HG02588 (cell line): ENCODE data around the gene HECW1.

ENCODE experiments used
- ATAC-seq: cut with Tn5 transposase; IDR thresholded peaks from one replicate; pipeline ENCODE4 v1.9.1; 2021; ENCODE audit warnings: mild to moderate bottlenecking, moderate library complexity; ENCODE audit not compliant: unreplicated experiment

Gene HECW1

DNA sequence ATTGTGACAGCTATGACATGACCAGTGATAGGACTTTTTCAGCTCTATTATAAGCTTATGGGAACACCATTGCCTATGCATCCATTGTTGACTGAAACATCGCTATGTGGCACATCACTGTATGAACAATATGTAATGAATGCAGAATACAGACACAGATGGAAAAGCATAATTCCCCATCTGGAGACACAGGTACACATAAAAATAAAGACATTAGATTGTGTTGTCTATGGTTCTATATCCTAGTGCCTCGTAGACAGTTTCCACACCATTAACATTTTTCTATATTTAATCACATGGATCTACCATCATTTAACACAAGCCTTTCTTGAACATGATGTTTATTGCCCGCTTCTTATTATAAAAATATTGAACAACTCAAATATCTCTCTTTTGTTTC, 374.2 kb downstream of the HECW1 start:
- no peak for ATAC-seq

DNA sequence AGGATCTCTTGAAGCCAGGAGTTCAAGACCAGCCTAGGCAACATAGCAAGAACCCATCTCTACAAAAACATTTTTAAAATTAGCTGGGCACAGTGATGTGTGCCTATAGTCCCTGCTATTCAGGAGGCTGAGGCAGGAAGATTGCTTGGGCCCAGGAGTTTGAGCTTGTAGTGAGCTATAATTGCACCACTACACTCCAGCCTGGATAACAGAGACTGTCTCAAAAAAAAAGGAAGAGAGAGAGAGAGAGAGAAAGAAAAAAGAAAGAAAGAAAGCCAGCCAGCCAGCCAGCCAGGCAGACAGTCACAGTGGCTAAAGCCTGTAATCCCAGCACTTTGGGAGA, 375.3 kb downstream of the HECW1 start:
- ATAC-seq: no peak

DNA sequence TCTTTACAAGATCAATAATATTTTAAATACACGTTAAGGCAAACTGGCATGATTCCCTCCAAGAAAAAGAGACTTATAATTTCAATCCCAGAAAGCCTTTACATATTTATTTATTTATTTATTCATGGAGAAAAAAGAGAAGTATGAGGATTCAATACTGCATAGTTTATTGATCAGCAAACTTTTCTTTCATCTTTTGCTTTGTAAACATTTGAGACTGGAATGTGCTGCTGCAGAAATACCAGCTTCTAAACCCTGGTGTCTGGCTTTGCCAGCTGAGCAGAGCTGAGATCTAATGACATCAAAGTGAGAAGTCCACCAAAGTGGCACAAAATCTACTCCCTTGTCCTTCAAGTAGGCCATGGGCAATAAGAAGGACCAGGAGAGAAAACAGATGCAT, 376.8 kb downstream of the HECW1 start:
- ATAC-seq: no peak

DNA sequence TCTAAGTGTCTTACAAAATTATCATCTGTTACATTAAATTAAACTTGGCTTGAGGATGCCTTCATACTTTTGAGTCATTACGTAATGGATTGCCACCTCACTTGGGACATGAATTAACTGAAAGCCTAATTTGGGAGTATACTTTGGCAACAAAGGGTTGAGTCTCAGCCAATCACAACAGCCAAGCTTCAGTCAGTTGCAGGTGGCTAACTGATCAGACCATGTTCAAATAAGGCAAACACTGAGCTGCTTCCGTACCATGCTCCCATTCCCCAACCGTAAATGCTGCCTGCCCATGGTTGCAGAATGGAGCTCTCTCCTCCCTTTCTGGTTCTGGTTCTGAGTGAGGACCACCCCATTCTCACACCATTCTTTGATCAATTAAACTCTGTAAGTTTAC, 377.6 kb downstream of the HECW1 start:
- no peak for ATAC-seq

DNA sequence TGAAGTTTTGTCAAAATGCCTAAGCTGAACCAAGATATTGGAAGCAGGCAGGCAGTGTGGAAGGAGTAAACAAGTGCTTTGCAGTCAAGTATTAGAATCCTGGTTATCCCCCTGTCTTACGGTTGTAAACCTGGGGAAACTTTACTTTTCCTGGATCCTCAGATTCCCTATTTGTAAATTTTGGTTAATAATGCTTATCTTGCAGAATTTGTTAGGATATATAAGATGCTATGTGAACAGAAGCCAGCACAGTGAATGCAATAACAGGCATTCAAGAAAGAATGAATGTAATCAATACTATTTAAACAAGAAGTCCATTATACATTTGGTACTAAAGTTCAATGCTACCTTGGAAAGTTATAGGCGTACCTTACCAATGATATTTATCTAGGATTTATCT, 378.7 kb downstream of the HECW1 start:
- ATAC-seq: no peak

- no peak for ATAC-seq
These were observed 379.5 kb downstream of the HECW1 start for GRCh38 chr7:43491984-43492383.

DNA sequence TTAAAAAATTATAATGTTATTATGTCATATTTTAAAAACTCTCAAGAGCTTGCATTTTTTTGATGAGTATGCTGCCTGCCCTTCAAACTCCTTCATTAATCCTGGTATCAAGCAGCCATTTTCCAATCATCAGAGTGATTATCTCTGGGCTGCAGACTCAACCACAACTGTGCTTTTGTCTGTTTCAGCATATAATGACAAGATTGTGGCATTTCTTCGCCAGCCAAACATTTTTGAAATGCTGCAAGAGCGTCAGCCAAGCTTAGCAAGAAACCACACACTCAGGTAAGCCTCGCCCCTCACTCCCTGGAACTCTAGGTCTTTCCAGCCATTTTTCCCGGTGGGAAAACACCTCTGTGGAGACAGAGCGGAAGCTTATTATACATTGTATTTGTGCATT, 380.4 kb downstream of the HECW1 start:
- no peak for ATAC-seq

GRCh38 chr7:43495572-43495971, 383.1 kb downstream of the HECW1 start:
- peak; percentile 63 for ATAC-seq

DNA sequence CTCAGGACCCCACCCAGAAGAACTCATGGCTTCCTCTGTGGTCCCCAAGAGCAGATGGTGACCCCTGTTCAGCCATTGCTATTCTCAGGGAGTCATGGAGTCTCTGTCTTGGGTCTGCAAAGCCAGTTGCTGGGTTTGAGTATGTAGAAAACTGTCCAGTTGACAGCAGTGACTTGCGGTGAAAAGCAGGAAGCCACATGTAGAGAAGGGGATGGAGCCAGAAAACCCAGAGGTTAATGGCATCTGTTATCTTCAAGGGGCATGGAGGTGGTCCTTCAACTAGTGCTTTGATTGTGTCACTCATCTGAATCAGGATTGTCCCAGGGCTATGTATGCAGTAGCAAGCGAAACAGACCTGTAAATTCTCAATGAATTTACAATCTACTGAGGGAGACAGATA, 384.1 kb downstream of the HECW1 start:
- no peak for ATAC-seq

DNA sequence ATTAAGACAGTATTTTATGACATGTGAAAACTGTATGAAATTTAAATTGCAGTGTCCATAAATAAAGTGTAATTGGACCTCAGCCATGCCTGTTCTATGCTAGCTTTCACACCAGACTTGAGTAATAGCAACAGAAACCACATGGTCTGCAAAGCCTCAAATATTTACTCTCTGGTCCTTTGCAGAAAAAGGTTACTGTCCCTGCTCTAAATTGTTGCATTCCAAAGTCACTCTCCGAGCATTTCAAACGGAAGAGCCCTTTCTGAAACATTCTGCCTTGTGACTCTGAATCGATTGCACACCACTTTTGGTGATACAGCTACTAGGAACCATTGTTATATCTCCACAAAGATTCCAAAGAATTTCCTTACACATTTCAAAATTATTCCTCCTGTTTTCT, 389.4 kb downstream of the HECW1 start:
- ATAC-seq: no peak

DNA sequence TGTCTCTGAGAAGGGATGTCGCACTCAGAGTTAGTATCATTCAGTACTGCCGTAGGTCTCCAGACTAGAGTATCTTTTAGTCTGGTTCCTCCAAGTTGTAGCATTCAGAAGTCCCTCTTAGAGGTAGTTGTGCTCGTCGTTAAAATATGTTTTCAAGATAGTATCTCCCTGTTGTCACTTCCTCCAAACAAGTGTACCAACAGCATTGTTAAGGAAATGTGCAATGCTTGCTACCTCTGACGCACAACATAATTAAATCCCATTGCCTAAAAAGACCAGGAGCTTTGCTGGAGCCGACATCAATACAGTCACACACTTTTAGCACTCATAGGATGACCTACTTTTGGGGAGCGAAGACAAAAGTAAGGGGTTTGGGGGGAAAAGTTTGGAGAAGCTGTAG, 390.5 kb downstream of the HECW1 start:
- ATAC-seq: no peak

DNA sequence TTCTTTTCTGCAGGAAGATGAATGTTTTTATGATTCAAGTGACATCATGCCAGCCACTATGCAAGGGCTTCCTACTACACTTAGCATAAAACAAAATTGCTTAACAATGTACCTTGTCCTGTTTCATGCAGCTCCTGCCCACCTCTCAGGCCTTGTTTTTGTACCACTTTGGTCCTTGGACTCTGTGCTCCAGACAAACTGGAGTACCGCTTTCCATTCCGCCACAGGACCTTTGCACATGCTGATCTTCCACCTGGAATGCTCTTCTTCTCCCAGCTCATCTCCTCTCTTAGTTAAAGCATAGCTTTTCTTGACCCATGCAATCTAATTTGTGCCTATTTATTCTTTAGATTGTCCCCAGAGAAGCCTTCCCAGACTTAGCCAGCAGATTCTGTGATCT, 393.0 kb downstream of the HECW1 start:
- no peak for ATAC-seq

DNA sequence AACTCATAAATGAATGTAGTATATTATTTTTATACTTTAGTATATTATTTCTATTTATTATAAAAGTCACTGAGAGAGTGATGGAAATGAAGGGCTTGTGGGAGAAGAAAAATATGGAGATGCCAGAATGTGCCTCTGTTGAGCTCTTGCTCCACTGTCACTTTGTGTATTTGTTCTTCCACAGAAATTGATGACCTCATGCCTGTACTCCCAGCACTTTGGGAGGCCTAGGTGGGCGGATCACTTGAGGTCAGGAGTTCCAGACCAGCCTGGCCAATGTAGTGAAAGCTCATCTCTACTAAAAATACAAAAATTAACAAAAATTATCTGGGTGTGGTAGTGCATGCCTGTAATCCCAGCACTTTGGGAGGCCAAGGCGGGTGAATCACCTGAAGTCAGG, 394.0 kb downstream of the HECW1 start:
- no peak for ATAC-seq

- no peak for ATAC-seq
These were observed 396.0 kb downstream of the HECW1 start for GRCh38 chr7:43508461-43508860.

DNA sequence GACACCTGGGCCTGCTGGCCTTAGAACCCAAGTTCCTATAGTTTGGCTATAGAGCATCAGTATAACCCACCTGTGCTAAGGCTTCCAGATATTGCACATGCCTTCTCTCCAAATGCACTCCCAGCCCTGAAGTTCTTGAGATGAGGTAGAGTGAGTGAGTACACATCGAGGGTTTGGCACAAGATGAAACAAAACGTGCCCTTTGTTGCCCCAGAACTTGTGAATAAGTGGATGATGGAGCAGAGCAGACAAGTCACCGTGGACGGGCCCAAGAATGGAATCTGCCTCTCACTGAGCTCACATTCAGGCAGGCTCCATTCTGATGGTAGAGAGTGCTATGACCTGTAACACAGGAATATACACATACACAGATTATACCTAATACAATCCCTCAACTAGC, 397.5 kb downstream of the HECW1 start:
- ATAC-seq: no peak

GRCh38 chr7:43511029-43511428, 398.6 kb downstream of the HECW1 start:
- no peak for ATAC-seq

GRCh38 chr7:43511769-43512515, 399.5 kb downstream of the HECW1 start:
- no peak for ATAC-seq

- ATAC-seq: no peak
These were observed 400.8 kb downstream of the HECW1 start for GRCh38 chr7:43513251-43513650.

DNA sequence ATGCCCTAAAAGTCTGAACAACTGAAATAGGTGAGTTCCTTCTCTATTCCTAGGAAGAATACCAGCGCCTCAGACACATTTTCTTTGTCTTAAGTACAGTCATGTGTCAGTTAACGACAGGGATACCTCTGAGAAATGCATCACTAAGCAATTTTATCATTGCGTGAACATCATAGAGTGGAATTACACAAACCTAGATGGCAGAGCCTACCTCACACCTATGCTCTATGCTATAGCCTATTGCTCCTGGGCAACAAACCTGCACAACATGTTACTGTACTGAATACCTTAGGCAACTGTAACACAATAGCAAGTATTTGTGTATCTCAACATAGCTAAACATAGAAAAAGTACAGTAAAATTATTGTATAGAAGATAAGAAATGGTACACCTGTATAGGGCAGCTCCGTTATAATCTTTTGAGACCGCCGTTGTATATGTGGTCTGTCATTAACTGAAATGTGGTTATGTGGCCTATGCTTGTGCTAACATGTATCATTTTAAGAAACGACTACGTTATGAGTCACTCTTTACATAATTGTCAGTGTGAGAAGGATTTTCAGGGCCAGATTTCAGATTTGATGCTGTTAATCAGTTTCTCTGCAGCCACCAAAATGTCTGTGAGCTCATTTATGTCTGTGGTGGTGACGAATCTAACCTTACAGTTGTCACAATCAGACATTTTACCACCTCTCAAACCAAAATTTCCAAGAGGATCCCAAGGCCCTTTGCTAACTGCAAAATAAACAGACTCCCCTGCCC, 404.3 kb downstream of the HECW1 start:
- ATAC-seq: no peak

- ATAC-seq: no peak
These were observed 405.0 kb downstream of the HECW1 start for GRCh38 chr7:43517464-43517863.

DNA sequence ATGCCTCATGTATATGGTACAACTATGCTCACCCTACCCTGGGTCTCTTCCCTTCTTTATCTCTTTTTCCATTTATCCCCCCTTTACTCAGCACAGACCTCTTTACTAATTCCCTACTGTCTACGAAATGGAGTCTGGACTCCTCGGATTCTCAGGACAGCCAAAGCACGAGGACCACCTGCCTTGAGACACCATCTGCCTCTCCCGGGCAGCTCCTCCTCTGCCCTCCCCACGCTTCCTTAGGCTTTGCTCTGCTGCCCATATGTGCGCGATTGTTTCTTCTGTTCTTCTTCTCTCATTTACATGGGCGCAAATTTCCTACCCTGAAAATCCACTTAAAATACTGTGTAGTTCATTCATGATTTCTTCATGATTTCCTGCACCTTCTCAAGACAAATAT, 407.8 kb downstream of the HECW1 start:
- ATAC-seq: no peak

GRCh38 chr7:43522406-43523156, 410.1 kb downstream of the HECW1 start:
- no peak for ATAC-seq
